ENCODE measurements around the gene NR2C2.
A peak's percentile ranks its signal among the peaks of the same experiment; 100 is the strongest.
"Not testable (repeated sequence)": the region's sequence is repeated elsewhere in the genome, so short reads cannot be mapped to it uniquely, and the experiment has no call there.

NR2C2 gene

GRCh38 chr3:14947100-14947885 is at the start of gene NR2C2:
Gene NR2C2, plus strand, starts transcription at chr3:14947583. Its CDS starts 56,332 bp downstream, at chr3:15003915.
- peak; percentile 94 for DNase-seq

DNA sequence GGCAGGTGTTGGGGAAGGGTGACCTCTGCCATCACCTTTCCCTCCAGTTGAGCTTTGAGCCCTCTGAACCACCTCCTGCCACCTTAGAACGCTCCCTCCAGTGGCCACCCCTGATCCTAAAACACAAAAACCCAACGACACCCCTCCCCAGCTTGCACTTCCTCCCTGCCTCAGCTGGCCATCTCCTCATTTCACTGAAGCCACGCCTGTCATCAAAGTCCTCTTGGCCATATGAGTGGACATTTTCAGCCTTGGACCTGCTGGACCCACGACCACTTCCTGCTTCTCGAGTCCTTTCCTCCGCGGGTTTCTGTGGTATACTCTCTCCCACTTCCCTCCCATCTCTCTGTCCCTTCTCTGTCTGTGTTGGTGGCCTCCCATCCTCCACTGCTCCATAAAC is 48.5 kb upstream of the NR2C2 start:
- no peak for DNase-seq

GRCh38 chr3:14899993-14900618 is 47.3 kb upstream of the NR2C2 start:
- DNase-seq = no peak

DNA sequence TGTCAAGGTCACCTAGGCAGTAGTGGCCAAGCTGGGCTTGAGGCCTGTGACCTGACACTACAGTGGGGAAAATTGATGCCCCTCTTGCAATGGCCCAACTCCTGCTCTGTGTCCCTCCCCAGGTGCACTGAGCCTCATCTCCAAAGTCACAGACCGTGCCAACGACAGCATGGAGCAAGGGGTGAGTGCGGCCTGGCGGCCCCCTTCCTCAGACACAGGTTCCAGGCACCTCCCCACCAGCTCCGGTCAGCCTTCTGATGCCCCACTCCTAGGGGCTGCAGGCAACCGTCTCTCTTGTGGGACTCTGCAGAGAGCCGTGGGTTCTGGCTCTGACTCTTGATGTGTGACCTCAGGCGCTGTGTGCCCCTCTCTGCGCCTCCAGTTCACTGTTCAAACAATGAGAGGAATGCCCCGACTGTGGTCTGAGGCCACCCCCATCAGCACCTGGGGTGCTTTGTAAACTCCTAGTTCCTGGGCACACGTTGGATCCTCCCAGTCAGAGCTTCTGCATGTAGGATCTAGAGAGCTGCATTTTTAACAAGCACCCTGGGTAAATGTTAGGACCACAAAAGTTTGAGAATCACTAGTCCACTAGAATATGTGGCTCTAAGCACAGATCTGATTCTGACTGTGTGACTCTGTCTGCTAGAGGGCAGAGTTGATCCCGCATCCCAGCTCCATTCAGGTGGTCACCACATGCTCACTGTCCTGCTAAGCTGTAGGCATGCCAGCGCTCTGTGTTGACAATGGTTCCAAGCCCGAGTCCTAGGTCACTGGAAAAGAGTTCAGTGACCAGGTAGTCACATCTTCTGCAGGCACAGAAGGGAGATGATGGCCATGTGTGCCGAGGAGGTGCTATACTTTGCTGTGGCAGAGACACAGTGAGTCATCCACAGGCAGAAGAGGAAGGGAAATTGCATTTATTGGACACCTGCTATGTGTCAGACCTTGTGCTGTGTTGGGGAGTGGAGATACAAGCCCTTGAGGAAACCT is 46.2 kb upstream of the NR2C2 start:
- no peak for DNase-seq

GRCh38 chr3:14902719-14903118 is 44.7 kb upstream of the NR2C2 start:
- DNase-seq = no peak

- DNase-seq = not testable (repeated sequence)
Measured at GRCh38 chr3:14903501-14903900, 43.9 kb upstream of the NR2C2 start.

GRCh38 chr3:14905055-14905657 is 42.2 kb upstream of the NR2C2 start:
- no peak for DNase-seq

DNA sequence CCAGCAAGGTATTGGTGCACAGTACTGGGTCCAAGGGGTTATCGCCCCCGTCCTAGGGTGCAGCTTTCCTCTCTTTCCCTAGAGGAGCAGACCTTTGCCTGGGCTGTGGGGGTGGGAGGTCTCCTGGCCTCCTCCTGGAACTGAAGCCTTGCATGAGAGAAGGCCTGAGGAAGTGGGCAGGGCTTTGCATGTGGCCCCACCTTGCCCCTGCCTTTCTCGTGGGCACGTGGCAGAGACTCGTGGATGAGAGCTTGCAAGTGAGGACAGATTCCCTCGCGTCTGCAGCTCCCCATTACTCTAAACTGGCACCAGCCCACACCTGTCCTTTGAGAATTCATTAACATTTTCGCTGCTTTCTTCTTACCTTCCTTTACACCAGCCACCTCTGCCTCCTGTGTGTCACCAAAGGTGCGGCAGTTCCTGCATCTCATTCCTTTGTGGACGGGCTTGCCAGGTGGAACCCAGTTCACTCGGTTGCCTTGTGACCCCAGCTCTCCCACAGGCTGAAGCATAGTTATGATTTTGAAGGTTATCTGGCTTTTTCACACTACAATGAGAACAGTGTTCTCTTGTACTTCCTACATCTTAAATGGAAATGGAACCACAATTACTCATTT is 40.9 kb upstream of the NR2C2 start:
- DNase-seq = no peak

GRCh38 chr3:14907043-14907966 is 40.1 kb upstream of the NR2C2 start:
- DNase-seq = no peak

DNA sequence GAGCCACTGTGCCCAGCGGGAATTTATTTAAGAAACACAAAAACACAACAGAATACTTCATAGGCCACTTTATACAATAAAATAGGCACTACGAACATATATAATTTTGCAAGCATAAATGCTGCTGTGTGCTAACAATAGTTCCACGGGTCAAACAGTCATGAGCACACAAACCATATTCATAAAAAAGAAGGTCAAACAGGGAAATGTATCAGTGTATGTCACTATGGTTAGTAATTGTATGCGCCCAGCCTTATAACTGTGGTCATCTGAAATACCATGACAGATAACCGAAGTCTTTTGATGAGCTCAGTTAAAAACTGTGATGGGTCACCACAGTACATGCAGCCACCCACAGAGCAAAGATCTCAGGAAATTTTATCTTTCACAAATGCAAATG is 38.1 kb upstream of the NR2C2 start:
- DNase-seq = no peak

- no peak for DNase-seq
Measured at GRCh38 chr3:14911651-14912050, 35.7 kb upstream of the NR2C2 start.

DNA sequence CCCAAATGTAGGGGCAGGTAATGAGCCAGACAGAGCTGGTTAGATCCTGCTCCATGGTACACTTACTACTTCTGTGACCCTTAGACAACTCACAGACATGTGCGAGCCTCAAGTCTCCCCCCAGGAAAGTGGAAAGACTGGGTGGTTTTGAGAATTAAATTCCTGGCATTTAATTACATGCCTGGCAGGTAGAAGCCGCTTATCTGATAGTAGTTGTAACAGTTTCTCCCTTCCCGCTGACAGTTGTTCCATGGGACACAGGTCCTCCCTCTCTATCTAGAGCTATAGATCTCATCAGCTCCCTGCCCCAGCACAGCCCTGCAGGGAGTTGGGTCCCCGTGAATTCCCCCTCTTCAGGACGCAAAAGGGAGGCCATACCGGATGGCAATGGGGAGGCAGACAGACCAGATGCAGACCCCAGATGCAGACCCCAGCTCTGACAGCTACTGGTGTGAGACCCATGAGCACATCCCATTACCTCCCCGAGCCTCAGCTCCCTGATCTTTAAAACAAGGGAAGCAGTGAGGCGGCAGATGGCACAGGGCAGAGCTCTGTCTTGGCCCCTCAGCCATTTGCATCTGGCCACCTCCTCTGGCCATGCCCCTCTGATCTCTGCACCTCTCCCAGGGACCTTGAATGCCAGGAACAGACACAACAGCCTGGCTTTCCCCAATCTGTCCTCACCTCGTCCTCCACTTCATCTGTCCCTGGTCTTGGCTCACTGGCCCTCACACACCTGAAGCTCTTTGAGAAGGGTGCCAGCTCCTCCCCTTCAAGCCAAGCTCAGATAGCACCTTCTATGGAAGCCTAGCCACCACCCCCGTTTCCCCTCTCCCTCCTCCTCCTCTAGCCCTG is 34.1 kb upstream of the NR2C2 start:
- no peak for DNase-seq

DNA sequence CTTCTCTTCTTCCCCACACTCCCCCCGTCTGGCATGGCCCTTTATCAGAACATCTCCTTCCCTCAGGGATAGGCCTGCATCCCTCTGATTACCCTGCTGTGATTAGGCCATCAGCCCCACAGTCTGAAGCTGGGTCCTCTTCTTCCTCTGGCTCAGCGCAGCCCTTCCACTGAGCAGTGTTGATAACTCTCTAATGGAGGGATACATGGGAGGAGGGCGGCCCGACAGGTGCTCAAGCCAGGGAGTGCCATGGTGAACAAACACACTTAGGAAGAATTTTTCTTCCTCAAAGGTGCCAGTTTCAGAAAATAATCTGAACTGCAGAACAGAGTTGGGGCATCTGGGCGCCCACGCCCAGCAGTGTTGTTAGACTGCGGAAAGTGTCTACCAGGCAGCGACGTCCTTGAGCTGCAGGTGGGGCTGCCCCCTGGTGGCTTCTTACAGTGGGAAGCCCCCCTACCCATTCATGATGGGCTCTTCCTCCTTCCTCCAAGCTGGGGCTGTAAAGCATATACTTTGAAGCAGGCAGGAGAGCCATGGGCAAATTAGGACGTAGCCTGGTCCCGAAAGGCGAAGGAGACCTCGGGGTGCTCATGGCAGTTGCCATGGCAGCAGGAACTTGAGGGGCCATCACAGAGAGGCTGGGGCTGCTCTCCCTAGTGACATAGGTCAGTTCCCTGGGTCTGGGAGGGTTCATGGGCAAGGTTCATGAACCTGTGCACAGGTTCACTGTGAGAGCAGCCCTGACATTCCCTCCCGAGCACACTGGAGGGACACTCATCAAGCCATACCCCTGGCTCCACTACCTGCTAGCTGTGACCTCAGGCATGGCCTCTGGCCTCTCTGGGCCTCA is 33.2 kb upstream of the NR2C2 start:
- no peak for DNase-seq

- no peak for DNase-seq
Measured at GRCh38 chr3:14914779-14915117, 32.6 kb upstream of the NR2C2 start.

DNA sequence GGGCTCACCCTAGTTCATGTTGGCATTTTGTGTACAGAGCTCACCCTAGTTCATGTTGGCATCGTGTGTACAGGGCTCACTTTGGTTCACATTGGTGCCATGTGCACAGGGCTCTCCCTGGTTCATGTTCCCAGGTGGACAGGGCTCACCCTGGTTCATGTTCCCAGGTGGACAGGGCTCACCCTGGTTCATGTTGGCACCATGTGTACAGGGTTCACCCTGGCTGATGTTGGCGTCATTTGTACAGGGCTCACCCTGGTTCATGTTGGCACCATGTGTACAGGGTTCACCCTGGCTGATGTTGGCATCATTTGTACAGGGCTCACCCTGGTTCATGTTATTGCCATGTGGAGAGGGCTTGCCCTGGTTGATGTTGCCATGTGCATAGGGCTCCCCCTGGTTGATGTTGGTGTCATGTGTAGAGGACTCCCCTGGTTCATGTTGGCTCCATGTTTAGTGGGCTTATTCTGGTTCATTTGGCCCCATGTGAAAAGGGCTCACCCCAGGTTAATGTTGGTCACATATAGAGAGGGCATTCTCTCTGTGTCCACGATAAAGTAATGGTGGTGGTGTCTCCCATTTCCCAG is 31.7 kb upstream of the NR2C2 start:
- no peak for DNase-seq

DNA sequence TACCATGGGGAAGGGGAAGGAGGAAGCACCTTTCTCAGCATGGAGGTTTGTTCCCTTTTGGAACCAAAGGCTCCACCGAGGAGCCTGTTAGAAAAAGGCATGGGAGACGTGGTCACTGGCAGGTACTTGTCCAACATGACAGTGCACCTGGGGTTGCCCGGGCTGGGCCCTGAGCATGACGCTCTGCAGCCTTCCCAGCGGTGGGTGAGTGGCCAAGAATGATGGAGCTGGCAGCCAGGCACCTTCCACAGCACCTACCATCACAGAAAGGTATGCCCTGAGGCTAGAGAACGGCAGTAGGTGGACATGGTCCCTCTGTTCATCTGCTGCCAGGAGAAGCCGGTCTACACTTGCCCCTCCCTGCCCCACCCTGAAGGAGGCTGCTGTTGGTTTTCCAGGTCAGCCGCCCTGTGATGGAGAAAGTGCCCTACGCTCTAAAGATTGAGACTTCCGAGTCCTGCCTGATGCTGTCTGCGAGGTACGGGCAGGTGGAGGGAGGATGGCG is 29.0 kb upstream of the NR2C2 start:
- DNase-seq = no peak

- DNase-seq = no peak
Measured at GRCh38 chr3:14920536-14920935, 26.8 kb upstream of the NR2C2 start.

DNA sequence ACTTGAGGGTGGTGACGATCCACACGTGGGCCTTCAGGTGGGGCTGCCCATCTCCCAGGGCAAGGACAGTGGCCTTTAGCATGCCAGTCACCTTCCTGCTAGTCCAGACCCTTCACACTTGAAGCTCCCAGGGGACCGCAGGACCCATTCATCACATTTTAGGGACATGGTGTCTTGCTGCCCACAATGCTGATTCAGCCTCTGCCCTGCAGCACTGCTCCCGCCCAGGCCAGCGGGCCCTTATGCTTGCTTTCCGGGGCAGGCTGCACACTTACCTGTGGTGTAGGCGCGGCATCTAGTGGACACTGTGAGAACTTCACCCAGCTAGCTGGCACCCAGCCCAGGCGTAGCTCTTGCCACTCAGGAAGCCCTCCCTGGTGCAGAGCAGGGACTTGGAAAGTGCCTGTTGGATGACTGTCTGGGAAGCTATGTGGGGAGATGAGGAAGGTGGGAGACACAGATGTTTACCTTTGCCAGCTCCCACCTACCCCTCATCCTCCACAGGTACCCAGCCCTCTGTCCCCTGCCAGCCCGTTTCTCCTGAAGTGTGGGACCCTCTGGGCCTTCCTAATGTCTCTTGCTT is 26.3 kb upstream of the NR2C2 start:
- DNase-seq = peak; percentile 89

Measured in suppressor macrophage treated with lipopolysaccharide for 4 hours (primary cell).